ENCODE data around the gene TP53BP2. TPM values are rescaled to one million over a fixed set of nuclear protein-coding genes. Genes with fewer than 3 reads are reported as not detected.

Gene TP53BP2
- total and polyA plus RNA-seq, 10 donors, result 5.2 to 50.7 (median 39.5) TPM

- Histone ChIP-seq H3K27ac (no peak overlapping the region), H3K9me3 (no peaks in the 10 kb centered on the region), H3K27me3 (replicated peaks in 1 of 7) (no peaks in the 10 kb centered on the region), H3K4me1 (no peaks in the 10 kb centered on the region), H3K36me3 (peaks cover 0 to 100% (median 53%) of the 10 kb centered on the region in 6 donors), H3K4me3 (no peak overlapping the region)
- intact Hi-C loops (cut with DNase I; ENCODE audit: low total_unique reads), result no loop called here
- TF ChIP-seq, protein P1, sequence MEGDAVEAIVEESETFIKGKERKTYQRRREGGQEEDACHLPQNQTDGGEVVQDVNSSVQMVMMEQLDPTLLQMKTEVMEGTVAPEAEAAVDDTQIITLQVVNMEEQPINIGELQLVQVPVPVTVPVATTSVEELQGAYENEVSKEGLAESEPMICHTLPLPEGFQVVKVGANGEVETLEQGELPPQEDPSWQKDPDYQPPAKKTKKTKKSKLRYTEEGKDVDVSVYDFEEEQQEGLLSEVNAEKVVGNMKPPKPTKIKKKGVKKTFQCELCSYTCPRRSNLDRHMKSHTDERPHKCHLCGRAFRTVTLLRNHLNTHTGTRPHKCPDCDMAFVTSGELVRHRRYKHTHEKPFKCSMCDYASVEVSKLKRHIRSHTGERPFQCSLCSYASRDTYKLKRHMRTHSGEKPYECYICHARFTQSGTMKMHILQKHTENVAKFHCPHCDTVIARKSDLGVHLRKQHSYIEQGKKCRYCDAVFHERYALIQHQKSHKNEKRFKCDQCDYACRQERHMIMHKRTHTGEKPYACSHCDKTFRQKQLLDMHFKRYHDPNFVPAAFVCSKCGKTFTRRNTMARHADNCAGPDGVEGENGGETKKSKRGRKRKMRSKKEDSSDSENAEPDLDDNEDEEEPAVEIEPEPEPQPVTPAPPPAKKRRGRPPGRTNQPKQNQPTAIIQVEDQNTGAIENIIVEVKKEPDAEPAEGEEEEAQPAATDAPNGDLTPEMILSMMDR (IDR thresholded peaks at IDR 0.05 in 8 of 11, conservative IDR thresholded peaks at IDR 0.05 in 3 of 11), result no peak
- TF ChIP-seq POLR2A (IDR thresholded peaks at IDR 0.05), result no peak
- TF ChIP-seq POLR2AphosphoS5 (IDR thresholded peaks at IDR 0.05), result no peak
- DNase-seq, result no peak
- WGBS, 5 donors, result 92 to 99% (median 96%) methylated on average over 4 of the region's 4 CpGs
Observed at GRCh38 chr1:223793716-223794115, 52.0 kb downstream of the TP53BP2 start.

GRCh38 chr1:223792046-223792445, 53.7 kb downstream of the TP53BP2 start:
- intact Hi-C loops (cut with DNase I; ENCODE audit: low total_unique reads), result no loop called here
- peaks cover 0 to 100% (median 41%) of the 10 kb centered on the region in 6 donors for H3K36me3 ChIP-seq
- WGBS, 5 donors, result 81 to 90% (median 87%) methylated on average over 2 of the region's 2 CpGs
- DNase-seq, result no peak
- no peak overlapping the region for H3K27ac ChIP-seq
- no peaks in the 10 kb centered on the region for H3K9me3 ChIP-seq
- no peaks in the 10 kb centered on the region for H3K27me3 ChIP-seq (replicated peaks in 1 of 7)
- no peaks in the 10 kb centered on the region for H3K4me1 ChIP-seq
- TF ChIP-seq, protein P1 (IDR thresholded peaks at IDR 0.05 in 8 of 11, conservative IDR thresholded peaks at IDR 0.05 in 3 of 11), result no peak
- no peak for TF ChIP-seq POLR2AphosphoS5 (IDR thresholded peaks at IDR 0.05)
- TF ChIP-seq POLR2A (IDR thresholded peaks at IDR 0.05), result no peak
- no peak overlapping the region for H3K4me3 ChIP-seq

DNA sequence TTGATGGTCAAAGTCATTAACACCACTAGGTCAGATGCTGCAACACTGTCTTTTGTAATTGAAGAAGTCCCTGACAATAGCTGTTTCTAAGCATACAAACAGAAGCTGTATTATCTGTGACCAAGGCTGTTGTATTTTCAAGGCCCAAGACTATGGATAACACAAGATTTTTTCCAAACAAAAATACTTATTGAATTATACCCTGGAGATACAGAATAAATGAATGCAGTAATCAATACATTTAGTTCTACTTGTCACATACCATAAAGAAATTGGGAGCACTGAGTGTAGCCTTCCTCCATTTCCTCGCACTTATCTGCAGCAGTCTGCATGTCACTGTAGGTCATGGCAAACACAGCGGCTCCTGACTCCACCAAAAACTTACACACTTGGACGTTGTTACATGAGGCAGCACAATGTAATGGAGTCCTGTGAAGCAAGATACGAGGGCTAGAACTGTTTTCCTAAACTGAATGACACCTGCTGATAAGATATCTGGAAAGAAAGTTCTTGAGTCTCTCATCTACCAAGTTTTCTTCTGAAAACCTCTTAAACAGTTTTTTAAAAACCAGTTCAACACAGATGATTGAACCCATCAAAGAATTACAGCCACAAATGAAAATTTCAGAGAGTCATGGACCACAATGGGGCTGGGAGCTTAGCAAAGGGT, 56.9 kb downstream of the TP53BP2 start:
- Histone ChIP-seq H3K27me3 (replicated peaks in 1 of 7) (no peaks in the 10 kb centered on the region), H3K27ac (no peak overlapping the region), H3K4me3 (no peak overlapping the region), H3K4me1 (no peaks in the 10 kb centered on the region), H3K36me3 (peaks cover 0 to 97% (median 30%) of the 10 kb centered on the region in 6 donors), H3K9me3 (no peaks in the 10 kb centered on the region)
- intact Hi-C loops (cut with DNase I; ENCODE audit: low total_unique reads), result no loop called here
- TF ChIP-seq POLR2A (IDR thresholded peaks at IDR 0.05), result no peak
- TF ChIP-seq, protein P1 (IDR thresholded peaks at IDR 0.05 in 8 of 11, conservative IDR thresholded peaks at IDR 0.05 in 3 of 11), result no peak
- TF ChIP-seq POLR2AphosphoS5 (IDR thresholded peaks at IDR 0.05), result no peak
- DNase-seq, result no peak
- 75 to 84% (median 80%) methylated on average over 4 of the region's 4 CpGs for WGBS, 5 donors

GRCh38 chr1:223785808-223786207, 59.9 kb downstream of the TP53BP2 start:
- DNase-seq, result no peak
- H3K4me1 ChIP-seq, result no peaks in the 10 kb centered on the region
- peaks cover 0 to 97% (median 32%) of the 10 kb centered on the region in 6 donors for H3K36me3 ChIP-seq
- TF ChIP-seq, protein P1 (IDR thresholded peaks at IDR 0.05 in 8 of 11, conservative IDR thresholded peaks at IDR 0.05 in 3 of 11), result no peak
- TF ChIP-seq POLR2A (IDR thresholded peaks at IDR 0.05) (no peak), POLR2AphosphoS5 (IDR thresholded peaks at IDR 0.05) (no peak)
- H3K27me3 ChIP-seq (replicated peaks in 1 of 7), result no peaks in the 10 kb centered on the region
- no peak overlapping the region for H3K4me3 ChIP-seq
- H3K27ac ChIP-seq, result no peak overlapping the region
- intact Hi-C loops (cut with DNase I; ENCODE audit: low total_unique reads), result no loop called here
- H3K9me3 ChIP-seq, result no peaks in the 10 kb centered on the region
- 79 to 92% (median 87%) methylated on average over 5 of the region's 5 CpGs for WGBS, 5 donors
